Stimulated activated CD4-positive, alpha-beta T cell treated with anti-CD3 and anti-CD28 coated beads, Interleukin-12 subunit alpha, Interleukin-12 subunit beta, amount 100 ng/mL, for 4 hours (primary cell): ENCODE results near the gene HUNK.
"Not testable (repeated sequence)": the region's sequence is repeated elsewhere in the genome, so short reads cannot be mapped to it uniquely, and the experiment has no call there.

Experiments
- DNase-seq: peaks from one replicate; pipeline ENCODE4 v3.0.0-alpha.2; 2020

Gene HUNK

DNA sequence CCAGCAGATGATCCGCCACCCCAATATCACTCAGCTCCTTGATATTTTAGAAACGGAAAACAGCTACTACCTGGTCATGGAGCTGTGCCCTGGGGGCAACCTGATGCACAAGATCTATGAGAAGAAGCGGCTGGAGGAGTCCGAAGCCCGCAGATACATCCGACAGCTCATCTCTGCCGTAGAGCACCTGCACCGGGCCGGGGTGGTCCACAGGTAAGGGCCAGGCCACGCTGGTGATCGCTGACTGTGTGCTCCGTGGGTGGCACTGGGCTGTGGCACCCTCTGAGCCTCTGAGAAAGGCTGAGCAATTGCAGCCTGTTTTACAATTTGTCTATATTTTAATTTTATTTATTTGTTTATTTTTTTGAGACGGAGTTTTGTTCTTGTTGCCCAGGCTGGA is 51.7 kb downstream of the HUNK start:
- no peak for DNase-seq

DNA sequence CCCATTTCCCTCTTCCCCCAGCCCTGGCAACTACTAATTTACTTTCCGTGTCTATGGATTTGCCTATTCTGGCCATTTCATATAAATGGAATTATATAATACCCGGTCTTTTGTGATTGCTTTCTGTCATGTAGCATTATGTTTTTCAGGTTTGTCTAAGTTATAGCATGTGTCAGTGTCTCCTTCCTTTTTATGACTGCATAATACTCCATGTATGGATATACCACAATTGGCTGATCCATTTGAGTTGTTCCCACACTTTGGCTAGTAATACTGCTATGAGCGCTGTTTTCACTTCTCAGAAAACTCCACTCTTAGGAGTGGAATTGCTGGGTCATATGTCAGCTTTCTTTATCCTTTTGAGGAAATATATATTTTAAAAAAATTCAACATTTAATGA is 53.7 kb downstream of the HUNK start:
- DNase-seq: no peak

GRCh38 chr21:31927689-31928353 is 55.0 kb downstream of the HUNK start:
- no peak for DNase-seq

DNA sequence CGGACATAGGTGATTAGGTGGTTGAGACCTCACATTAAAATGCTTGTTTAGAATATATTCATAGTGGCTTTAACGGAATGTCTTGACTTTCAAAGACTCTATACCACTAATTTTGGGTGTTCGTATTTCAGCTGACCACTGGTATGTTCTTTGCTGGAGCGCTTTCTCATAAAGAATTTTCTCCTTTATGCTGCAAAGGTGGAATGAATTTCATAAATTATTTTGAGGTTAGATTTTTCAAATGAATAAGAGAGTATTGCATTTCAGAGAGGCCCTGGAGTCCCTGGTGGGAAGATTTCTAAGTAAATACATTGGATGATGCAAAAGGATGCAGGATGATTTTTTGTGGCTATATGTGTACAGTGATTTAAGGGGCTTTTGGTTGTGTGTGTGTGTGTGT is 55.8 kb downstream of the HUNK start:
- DNase-seq: no peak

GRCh38 chr21:31929548-31929947 is 56.7 kb downstream of the HUNK start:
- no peak for DNase-seq

GRCh38 chr21:31930001-31930400 is 57.2 kb downstream of the HUNK start:
- DNase-seq: no peak

- no peak for DNase-seq
Measured at GRCh38 chr21:31931644-31932469, 59.0 kb downstream of the HUNK start.

DNA sequence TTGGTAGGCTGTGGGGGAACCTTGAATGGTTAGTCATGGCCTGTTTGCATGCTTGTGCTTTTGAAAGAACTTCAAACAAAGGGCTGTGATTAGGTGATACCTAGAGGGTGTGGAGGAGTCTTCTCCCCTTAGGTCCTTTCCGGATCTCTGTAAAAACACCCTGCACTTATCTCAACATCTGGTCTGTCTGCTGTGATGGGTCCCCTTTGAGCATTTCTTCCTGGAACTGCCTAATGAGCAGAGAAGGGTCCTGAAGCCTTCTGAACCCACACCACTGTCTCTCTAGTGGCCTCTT is 59.6 kb downstream of the HUNK start:
- DNase-seq: no peak

- no peak for DNase-seq
Measured at GRCh38 chr21:31937303-31937702, 64.5 kb downstream of the HUNK start.

- DNase-seq: no peak
Measured at GRCh38 chr21:31938330-31939301, 65.8 kb downstream of the HUNK start.

GRCh38 chr21:31941694-31942093 is 68.9 kb downstream of the HUNK start:
- DNase-seq: no peak

DNA sequence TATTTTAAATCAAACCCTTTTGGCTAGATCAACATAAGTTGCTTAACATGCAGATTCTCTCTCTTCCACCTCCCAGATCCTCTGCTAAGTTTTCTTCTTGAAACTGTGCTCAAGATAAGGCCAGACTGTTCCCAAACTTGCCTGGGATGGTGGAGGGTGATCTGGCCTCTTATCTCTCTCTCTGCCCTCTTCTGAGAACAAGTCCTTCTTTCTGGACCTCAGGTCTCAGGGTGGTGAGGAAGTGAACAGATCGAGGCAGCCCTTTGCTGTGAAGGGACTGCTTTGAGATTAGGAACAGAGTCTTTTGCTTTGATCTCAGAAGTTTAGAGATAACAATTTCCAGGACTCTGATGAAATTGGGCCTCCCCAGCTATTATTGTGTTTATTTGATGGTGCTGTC is 70.7 kb downstream of the HUNK start:
- DNase-seq: no peak

DNA sequence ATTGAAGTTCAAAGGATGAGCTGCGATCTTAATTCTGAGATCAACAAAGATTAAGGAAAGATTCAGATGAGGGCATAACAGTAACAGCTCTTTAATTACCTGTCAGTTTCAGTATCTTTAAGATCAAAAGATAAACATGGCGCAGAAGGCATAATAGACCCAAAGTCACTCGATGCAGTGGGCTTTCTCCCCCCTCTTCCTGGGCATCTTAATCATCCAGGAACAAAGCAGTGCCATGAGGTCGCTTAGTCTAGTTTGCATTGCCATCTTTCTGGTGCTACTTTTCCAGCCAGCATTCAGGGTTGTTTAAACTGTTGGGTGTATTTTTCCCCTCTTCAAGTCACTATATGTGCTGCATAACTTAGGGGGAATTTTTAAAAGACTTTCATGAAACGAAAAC is 72.3 kb downstream of the HUNK start:
- DNase-seq: no peak

DNA sequence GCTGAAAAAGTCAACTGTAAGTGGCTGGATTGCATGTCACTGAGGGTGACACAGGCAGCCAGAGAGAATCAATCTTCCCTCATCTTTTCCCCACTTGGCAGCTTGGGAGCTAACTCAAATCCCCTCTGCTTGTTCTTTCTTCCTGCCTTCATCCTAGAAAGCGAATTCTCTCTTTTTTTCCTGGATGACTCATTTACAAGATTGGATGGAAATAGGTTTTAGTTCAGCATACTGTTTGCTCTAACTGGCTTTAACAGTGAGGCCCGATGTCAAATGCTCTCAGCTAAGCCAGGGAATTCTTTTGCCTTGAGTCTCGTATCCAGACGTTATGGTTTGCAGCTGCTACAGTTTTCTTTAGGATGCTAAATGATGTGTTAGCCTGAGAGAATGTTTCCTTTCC is 72.7 kb downstream of the HUNK start:
- no peak for DNase-seq

DNA sequence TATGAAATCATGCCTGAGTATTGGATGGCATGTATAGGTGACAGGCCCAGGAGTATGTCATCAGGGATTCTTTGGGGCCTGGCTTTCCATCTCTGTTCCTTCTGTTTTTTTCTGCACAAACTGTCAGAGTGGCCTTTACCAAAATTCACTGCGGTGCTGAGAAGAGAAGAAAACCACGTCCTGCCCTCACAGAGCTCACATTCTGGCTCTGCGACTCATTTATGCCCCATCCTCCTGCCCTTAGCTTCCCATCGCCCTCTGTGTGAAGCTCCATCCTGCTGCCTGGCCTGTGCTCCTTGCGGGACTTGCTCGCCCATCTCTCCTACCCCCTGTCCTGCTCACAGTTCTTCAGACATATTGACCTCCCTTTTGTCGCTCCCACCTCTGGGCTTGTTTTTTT is 73.4 kb downstream of the HUNK start:
- DNase-seq: no peak

- DNase-seq: not testable (repeated sequence)
Measured at GRCh38 chr21:31946876-31947550, 74.2 kb downstream of the HUNK start.

- DNase-seq: no peak
Measured at GRCh38 chr21:31948676-31949075, 75.9 kb downstream of the HUNK start.

DNA sequence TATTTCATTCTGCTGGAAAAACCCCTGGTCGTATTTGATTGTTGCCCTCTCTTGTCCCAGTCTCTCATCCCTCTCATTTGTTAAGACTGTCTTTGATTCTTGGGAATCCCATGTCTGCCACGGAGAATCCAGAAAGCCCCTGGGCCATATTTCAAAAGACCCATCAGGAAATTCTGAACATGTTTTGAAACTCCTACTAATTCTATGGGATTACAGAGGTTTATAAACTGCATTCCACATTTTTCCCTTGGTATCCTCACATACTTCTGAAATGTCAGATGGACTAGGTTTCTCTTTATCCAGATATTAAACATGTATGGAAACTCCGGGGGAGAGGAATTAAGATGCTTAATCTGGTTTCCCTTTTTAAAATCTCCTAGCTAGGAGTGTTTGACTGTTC is 80.0 kb downstream of the HUNK start:
- DNase-seq: no peak

DNA sequence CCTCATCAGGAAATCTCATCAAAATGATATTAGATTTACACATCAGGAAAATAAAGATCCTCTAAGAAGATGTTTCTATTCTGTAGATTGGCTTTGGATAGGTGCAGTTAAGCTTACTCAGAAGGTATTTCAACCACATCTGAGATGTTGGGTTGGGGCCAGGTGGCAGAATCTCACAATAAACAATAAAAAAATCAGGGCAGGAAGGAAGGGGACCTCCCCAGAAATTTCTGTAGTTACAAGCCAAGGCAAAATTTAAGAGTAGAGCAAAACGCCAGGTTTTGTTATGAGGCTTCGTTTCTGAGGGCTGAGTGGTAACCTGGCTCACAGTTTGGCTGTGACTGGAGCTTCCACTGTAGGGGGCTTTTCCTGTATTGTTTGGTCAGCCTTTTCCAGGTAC is 84.8 kb downstream of the HUNK start:
- no peak for DNase-seq

- no peak for DNase-seq
Measured at GRCh38 chr21:31959881-31960280, 87.1 kb downstream of the HUNK start.

DNA sequence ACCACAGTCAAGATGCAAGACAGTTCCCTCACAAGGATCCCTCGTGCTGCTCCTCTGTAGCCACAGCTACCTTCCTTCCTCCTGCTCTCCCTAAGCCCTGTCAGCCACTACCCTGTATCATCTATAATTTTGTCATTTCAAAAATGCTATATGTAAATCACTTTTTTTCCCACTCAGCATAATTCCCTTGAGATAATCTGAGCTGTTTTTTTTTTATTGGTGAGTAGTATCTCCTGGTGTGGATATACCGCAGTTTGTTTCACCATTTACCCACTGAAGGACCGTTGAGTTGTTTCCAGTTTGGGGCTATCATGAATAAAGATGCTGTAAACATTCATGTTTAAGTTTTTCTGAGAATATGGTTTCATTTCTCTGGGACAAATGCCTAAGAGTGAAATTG is 88.2 kb downstream of the HUNK start:
- DNase-seq: no peak

DNA sequence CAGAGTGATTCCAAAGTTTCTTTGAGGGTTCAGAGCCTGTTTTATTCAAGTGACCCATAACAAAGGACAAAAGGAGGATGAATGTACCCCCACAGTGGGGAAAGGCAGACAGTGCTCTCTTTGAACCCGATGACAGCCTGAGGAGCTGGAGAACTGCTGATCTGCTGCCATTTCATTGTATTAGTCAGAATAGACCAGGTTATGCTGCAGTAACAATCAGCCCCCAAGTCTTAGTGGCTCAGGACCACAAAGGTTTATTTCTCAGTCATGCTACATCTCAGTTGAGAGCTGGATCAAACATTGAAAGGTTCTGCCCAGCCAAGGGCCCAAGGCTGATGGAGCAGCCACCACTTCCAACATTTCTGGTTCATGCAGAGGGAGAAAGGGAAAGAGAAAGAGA is 88.9 kb downstream of the HUNK start:
- DNase-seq: no peak

- no peak for DNase-seq
Measured at GRCh38 chr21:31964692-31965091, 91.9 kb downstream of the HUNK start.
